ENCODE data around the gene AK3. TPM values are rescaled to one million over a fixed set of nuclear protein-coding genes. Genes with fewer than 3 reads are reported as not detected.

The AK3 gene
- total RNA-seq, 4 donors from 2014 or later = 81.3 to 102 (median 92.9) TPM

DNA sequence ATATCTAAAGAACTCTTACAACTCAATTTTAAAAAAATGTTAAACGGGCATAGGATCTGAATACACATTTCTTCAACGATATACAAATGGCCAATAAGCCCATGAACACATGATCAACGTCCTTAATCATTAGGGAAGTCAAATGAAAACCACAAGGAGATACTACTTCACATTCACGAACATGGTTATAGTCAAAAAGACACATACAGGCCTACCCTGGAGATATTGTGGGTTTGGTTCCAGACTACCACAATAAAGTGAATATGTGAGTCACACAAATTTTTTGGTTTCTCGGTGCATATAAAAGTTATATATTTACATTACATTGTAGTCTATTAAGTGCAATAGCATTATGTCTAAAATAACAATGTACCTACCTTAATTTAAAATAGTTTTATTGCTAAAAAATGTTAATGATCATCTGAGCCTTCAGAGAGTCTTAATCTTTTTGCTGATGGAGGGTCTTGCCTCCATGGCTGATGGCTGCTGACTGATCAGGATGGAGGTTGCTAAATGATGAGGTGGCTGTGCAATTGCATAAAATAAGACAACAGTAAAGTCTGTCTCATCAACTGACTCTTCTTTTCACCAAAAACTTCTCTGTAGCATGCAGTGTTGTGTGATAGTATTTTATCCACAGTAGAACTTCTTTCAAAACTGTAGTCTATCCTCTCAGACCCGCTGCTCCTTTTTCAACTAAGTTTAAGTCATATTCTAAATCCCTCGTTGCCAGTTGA, 15.1 kb downstream of the AK3 start:
- H3K4me3 ChIP-seq (ENCODE audit: low read depth, poor library complexity, severe bottlenecking) = no peak overlapping the region
- intact Hi-C loops (cut with DNase I; ENCODE audit: low total_unique reads) = no loop called here
- TF ChIP-seq CTCF (IDR thresholded peaks at IDR 0.05) = no peak
- WGBS, 2 donors = 81% methylated on average over 7 of the region's 7 CpGs
- DNase-seq (ENCODE audit: low spot score in 2 of 2) = no peak

DNA sequence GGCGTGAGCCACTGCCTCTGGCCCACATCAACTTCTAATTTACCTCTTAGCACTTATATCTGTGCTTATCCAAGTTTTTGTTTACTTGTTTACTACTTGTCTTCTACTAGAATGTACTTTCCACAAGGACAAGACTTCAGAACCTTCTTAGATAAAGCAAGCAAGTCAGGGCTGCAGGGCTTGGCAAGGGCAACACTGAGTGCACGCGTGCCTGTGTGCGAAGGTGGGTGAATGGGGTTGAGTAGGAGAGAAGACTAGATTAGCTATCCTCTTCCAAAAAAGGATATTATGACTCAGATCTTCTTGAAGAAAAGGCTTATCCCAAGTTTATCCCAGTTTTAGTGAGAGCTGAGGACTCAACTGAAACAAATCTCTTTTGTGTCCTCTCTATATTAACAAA, 19.3 kb downstream of the AK3 start:
- intact Hi-C loops (cut with DNase I; ENCODE audit: low total_unique reads) = no loop called here
- no peak for TF ChIP-seq CTCF (IDR thresholded peaks at IDR 0.05)
- TF ChIP-seq POLR2A (IDR thresholded peaks at IDR 0.05) = no peak
- WGBS, 2 donors = 97 to 98% methylated on average over 4 of the region's 4 CpGs
- no peak overlapping the region for H3K4me3 ChIP-seq (ENCODE audit: low read depth, poor library complexity, severe bottlenecking)
- DNase-seq (ENCODE audit: low spot score in 2 of 2) = no peak

DNA sequence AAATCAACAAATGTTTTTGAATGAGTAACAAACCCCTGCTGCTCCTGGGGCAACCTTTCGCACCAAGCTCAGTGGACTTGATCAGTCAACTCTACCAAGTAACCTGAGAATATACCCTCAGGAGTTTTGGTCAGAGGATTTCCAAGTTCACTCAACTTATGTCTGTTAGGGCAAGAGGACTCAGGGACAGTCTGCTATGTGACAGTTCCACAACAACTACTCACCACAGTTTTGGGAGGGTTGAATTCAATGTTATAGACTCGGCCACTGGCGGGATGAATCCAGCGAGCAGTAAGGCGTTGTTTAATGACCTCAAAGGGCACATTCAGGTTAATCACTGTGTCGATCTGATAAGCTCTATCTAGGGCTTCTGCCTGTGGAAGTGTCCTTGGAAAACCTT, 22.1 kb downstream of the AK3 start:
- intact Hi-C loops (cut with DNase I; ENCODE audit: low total_unique reads) = no loop called here
- TF ChIP-seq POLR2A (IDR thresholded peaks at IDR 0.05) (no peak), CTCF (IDR thresholded peaks at IDR 0.05) (no peak)
- no peak for DNase-seq (ENCODE audit: low spot score in 2 of 2)
- 94 to 99% methylated on average over 6 of the region's 6 CpGs for WGBS, 2 donors
- no peak overlapping the region for H3K4me3 ChIP-seq (ENCODE audit: low read depth, poor library complexity, severe bottlenecking)

DNA sequence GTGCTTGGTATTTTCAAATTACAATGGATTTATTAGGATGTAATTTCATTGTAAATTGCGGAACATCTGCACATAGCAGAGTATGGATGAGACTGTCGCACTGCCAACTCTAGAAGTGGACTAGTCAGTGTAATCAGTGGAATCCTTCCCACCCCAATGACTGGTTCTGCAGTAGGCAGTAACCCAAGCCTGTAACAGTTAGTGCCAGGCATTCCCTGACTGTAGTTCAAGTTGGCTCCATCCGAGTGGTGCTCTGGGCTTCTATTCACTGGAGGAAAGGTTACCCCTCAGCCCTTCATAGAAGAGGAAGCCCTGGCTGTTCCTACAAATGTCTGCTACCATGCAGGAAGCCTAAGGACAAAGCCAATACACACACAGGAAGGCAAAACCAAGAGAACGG, 23.2 kb downstream of the AK3 start:
- no peak for DNase-seq (ENCODE audit: low spot score in 2 of 2)
- intact Hi-C loops (cut with DNase I; ENCODE audit: low total_unique reads) = no loop called here
- TF ChIP-seq CTCF (IDR thresholded peaks at IDR 0.05) (no peak), POLR2A (IDR thresholded peaks at IDR 0.05) (no peak)
- 86 to 94% methylated on average over 4 of the region's 4 CpGs for WGBS, 2 donors
- H3K4me3 ChIP-seq (ENCODE audit: low read depth, poor library complexity, severe bottlenecking) = no peak overlapping the region

GRCh38 chr9:4716163-4716562, 24.8 kb downstream of the AK3 start:
- WGBS, 2 donors = 77 to 79% methylated on average over 1 of the region's 1 CpG
- DNase-seq (ENCODE audit: low spot score in 2 of 2) = no peak
- TF ChIP-seq POLR2A (IDR thresholded peaks at IDR 0.05) = no peak
- TF ChIP-seq CTCF (IDR thresholded peaks at IDR 0.05) = no peak
- intact Hi-C loops (cut with DNase I; ENCODE audit: low total_unique reads) = no loop called here
- no peak overlapping the region for H3K4me3 ChIP-seq (ENCODE audit: low read depth, poor library complexity, severe bottlenecking)
